Jurkat, Clone E6-1 (cell line): ENCODE data around the gene FBXO8.
"Not testable (repeated sequence)": the region's sequence is repeated elsewhere in the genome, so short reads cannot be mapped to it uniquely, and the experiment has no call there.

Experiments
- DNase-seq: peaks from one replicate; pipeline ENCODE4 v3.0.0-alpha.2; 2011; ENCODE audit warnings: low read depth, low spot score
- H3K4me3 ChIP-seq: 2 replicates; pipeline ENCODE4 v1.5.1; 2011; ENCODE audit warnings: mild to moderate bottlenecking, low read length, control low read depth, moderate library complexity

FBXO8 gene

GRCh38 chr4:174292473-174292872, 9.0 kb upstream of the FBXO8 start:
- H3K4me3 ChIP-seq = no peak overlapping the region
- DNase-seq = no peak

- no peak overlapping the region for H3K4me3 ChIP-seq
Observed at GRCh38 chr4:174286870-174287269, 3.4 kb upstream of the FBXO8 start.

GRCh38 chr4:174284487-174284886, 1.0 kb upstream of the FBXO8 start:
- H3K4me3 ChIP-seq = peak overlapping the region; percentile 92
- DNase-seq = no peak

More at GRCh38 chr4:174286870-174287269, 3.4 kb upstream of the FBXO8 start:
- no peak for DNase-seq

GRCh38 chr4:174282836-174283506, 496 bp downstream of the FBXO8 start:
- H3K4me3 ChIP-seq = peak overlapping the region; percentile 92
- peak; percentile 91 for DNase-seq

- H3K4me3 ChIP-seq = no peak overlapping the region
Observed at GRCh38 chr4:174281901-174282300, 1.6 kb downstream of the FBXO8 start.

GRCh38 chr4:174281182-174281737, 2.2 kb downstream of the FBXO8 start:
- DNase-seq = no peak
- no peak overlapping the region for H3K4me3 ChIP-seq

More at GRCh38 chr4:174281901-174282300, 1.6 kb downstream of the FBXO8 start:
- no peak for DNase-seq

- H3K4me3 ChIP-seq = no peak overlapping the region
- no peak for DNase-seq
Observed at GRCh38 chr4:174279433-174280155, 3.9 kb downstream of the FBXO8 start.

GRCh38 chr4:174278467-174278866, 5.0 kb downstream of the FBXO8 start:
- no peak for DNase-seq
- H3K4me3 ChIP-seq = no peak overlapping the region

- no peak overlapping the region for H3K4me3 ChIP-seq
Observed at GRCh38 chr4:174277433-174277832, 6.0 kb downstream of the FBXO8 start.

GRCh38 chr4:174275101-174275500, 8.4 kb downstream of the FBXO8 start:
- no peak overlapping the region for H3K4me3 ChIP-seq
- no peak for DNase-seq

More at GRCh38 chr4:174277433-174277832, 6.0 kb downstream of the FBXO8 start:
- no peak for DNase-seq

- no peak overlapping the region for H3K4me3 ChIP-seq
- no peak for DNase-seq
Observed at GRCh38 chr4:174274436-174274835, 9.0 kb downstream of the FBXO8 start.

GRCh38 chr4:174273930-174274329, 9.5 kb downstream of the FBXO8 start:
- no peak for DNase-seq
- no peak overlapping the region for H3K4me3 ChIP-seq

GRCh38 chr4:174266416-174266815, 17.1 kb downstream of the FBXO8 start:
- no peak overlapping the region for H3K4me3 ChIP-seq
- no peak for DNase-seq

GRCh38 chr4:174265916-174266315, 17.6 kb downstream of the FBXO8 start:
- no peak for DNase-seq
- no peak overlapping the region for H3K4me3 ChIP-seq

- no peak overlapping the region for H3K4me3 ChIP-seq
- no peak for DNase-seq
Observed at GRCh38 chr4:174263445-174263736, 20.1 kb downstream of the FBXO8 start.

GRCh38 chr4:174262624-174263444, 20.6 kb downstream of the FBXO8 start:
- no peak for DNase-seq
- no peak overlapping the region for H3K4me3 ChIP-seq

- H3K4me3 ChIP-seq = not testable (repeated sequence)
Observed at GRCh38 chr4:174261432-174261831, 22.0 kb downstream of the FBXO8 start.

GRCh38 chr4:174260099-174260498, 23.4 kb downstream of the FBXO8 start:
- DNase-seq = no peak
- no peak overlapping the region for H3K4me3 ChIP-seq

More at GRCh38 chr4:174261432-174261831, 22.0 kb downstream of the FBXO8 start:
- DNase-seq = not testable (repeated sequence)

- H3K4me3 ChIP-seq = no peak overlapping the region
- DNase-seq = no peak
Observed at GRCh38 chr4:174259580-174259979, 23.9 kb downstream of the FBXO8 start.

GRCh38 chr4:174256277-174256713, 27.2 kb downstream of the FBXO8 start:
- DNase-seq = no peak
- H3K4me3 ChIP-seq = no peak overlapping the region
